B cell (primary cell): ENCODE measurements around the gene CD300LD.

Experiments
- EZH2 ChIP-seq: IDR thresholded peaks from 2 replicates; pipeline ENCODE4 v1.6.1; 2012; ENCODE audit warnings: borderline replicate concordance, low read depth, mild to moderate bottlenecking, moderate library complexity, low read length; ENCODE audit not compliant: insufficient read depth, poor library complexity, severe bottlenecking
- TF ChIP-seq, protein P1 (sequence below): fragments of 200-600 bp; IDR thresholded peaks from one replicate; pipeline ENCODE4 v1.8.0; 2022; ENCODE audit warnings: antibody characterized with exemption, mild to moderate bottlenecking

DNA sequence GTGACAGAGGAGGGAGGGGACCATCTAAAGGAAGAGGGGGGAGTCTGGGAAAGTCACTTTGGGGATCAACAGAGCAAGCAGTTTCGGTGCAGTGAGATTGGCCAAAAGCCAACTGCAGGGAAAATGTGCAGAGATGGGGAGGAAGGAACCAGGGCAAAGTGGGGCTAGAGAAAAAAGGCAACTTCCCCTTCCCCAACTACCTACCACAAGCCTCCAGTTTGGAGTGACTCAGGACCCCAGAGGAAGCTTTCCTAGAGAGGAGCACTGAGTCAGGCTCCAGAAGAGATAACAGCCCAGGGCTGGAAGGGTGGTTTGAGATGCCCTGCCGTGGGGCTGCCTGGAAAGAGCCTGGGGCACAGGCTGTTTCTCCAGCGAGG lies 6.9 kb upstream of the CD300LD start:
- TF ChIP-seq, protein P1, sequence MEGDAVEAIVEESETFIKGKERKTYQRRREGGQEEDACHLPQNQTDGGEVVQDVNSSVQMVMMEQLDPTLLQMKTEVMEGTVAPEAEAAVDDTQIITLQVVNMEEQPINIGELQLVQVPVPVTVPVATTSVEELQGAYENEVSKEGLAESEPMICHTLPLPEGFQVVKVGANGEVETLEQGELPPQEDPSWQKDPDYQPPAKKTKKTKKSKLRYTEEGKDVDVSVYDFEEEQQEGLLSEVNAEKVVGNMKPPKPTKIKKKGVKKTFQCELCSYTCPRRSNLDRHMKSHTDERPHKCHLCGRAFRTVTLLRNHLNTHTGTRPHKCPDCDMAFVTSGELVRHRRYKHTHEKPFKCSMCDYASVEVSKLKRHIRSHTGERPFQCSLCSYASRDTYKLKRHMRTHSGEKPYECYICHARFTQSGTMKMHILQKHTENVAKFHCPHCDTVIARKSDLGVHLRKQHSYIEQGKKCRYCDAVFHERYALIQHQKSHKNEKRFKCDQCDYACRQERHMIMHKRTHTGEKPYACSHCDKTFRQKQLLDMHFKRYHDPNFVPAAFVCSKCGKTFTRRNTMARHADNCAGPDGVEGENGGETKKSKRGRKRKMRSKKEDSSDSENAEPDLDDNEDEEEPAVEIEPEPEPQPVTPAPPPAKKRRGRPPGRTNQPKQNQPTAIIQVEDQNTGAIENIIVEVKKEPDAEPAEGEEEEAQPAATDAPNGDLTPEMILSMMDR = no peak
- no peak for TF ChIP-seq EZH2
